ENCODE results near the gene MRC2.

MRC2 gene

GRCh38 chr17:62681061-62681938 lies 53.8 kb downstream of the MRC2 start:
- no peak for ATAC-seq
- TF ChIP-seq TOX (CRISPR knock-in tag; IDR thresholded peaks at IDR 0.05; ENCODE audit: borderline replicate concordance) (no peak), CSDC2 (CRISPR knock-in tag; IDR thresholded peaks at IDR 0.05) (no peak), POU6F1 (CRISPR knock-in tag; IDR thresholded peaks at IDR 0.05; ENCODE audit: borderline replicate concordance, low read depth) (no peak), OSR1 (CRISPR knock-in tag; IDR thresholded peaks at IDR 0.05) (no peak), ISL1 (CRISPR knock-in tag; IDR thresholded peaks at IDR 0.05) (no peak), BACH2 (CRISPR knock-in tag; IDR thresholded peaks at IDR 0.05; ENCODE audit: borderline replicate concordance) (no peak), ZFP3 (CRISPR knock-in tag; IDR thresholded peaks at IDR 0.05) (no peak), ZNF8 (CRISPR knock-in tag; IDR thresholded peaks at IDR 0.05) (no peak), PPARA (CRISPR knock-in tag; IDR thresholded peaks at IDR 0.05; ENCODE audit: borderline replicate concordance) (no peak), ARNTL (CRISPR knock-in tag; IDR thresholded peaks at IDR 0.05; ENCODE audit: borderline replicate concordance, low read depth) (no peak), TCF4 (CRISPR knock-in tag; IDR thresholded peaks at IDR 0.05; ENCODE audit: borderline replicate concordance) (no peak), ZNF70 (CRISPR knock-in tag; IDR thresholded peaks at IDR 0.05) (no peak), ZNF565 (CRISPR knock-in tag; conservative IDR thresholded peaks at IDR 0.05; ENCODE audit: low read depth) (no peak), ESRRG (CRISPR knock-in tag; IDR thresholded peaks at IDR 0.05) (no peak), PATZ1 (CRISPR knock-in tag; IDR thresholded peaks at IDR 0.05; ENCODE audit: borderline replicate concordance) (no peak), ZFP30 (CRISPR knock-in tag; IDR thresholded peaks at IDR 0.05) (no peak), GLIS3 (CRISPR knock-in tag; IDR thresholded peaks at IDR 0.05) (no peak), ZC3H10 (CRISPR knock-in tag; IDR thresholded peaks at IDR 0.05) (no peak)
- TF ChIP-seq, protein P1, sequence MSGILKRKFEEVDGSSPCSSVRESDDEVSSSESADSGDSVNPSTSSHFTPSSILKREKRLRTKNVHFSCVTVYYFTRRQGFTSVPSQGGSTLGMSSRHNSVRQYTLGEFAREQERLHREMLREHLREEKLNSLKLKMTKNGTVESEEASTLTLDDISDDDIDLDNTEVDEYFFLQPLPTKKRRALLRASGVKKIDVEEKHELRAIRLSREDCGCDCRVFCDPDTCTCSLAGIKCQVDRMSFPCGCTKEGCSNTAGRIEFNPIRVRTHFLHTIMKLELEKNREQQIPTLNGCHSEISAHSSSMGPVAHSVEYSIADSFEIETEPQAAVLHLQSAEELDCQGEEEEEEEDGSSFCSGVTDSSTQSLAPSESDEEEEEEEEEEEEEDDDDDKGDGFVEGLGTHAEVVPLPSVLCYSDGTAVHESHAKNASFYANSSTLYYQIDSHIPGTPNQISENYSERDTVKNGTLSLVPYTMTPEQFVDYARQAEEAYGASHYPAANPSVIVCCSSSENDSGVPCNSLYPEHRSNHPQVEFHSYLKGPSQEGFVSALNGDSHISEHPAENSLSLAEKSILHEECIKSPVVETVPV (CRISPR knock-in tag; IDR thresholded peaks at IDR 0.05) = no peak

GRCh38 chr17:62681939-62682381 lies 54.5 kb downstream of the MRC2 start:
- TF ChIP-seq, protein P1 (CRISPR knock-in tag; IDR thresholded peaks at IDR 0.05) = no peak
- no peak for TF ChIP-seq PPARA (CRISPR knock-in tag; IDR thresholded peaks at IDR 0.05; ENCODE audit: borderline replicate concordance)
- ATAC-seq = no peak; the same call in 2 of the 3 replicates

- no peak for ATAC-seq
- TF ChIP-seq ESRRG (CRISPR knock-in tag; IDR thresholded peaks at IDR 0.05) = no peak
- no peak for TF ChIP-seq ZFP30 (CRISPR knock-in tag; IDR thresholded peaks at IDR 0.05)
- no peak for TF ChIP-seq ZNF8 (CRISPR knock-in tag; IDR thresholded peaks at IDR 0.05)
- TF ChIP-seq ARNTL (CRISPR knock-in tag; IDR thresholded peaks at IDR 0.05; ENCODE audit: borderline replicate concordance, low read depth) = no peak
- TF ChIP-seq SNAI2 (CRISPR knock-in tag; IDR thresholded peaks at IDR 0.05) = no peak
- no peak for TF ChIP-seq PATZ1 (CRISPR knock-in tag; IDR thresholded peaks at IDR 0.05; ENCODE audit: borderline replicate concordance)
- TF ChIP-seq, protein P2, sequence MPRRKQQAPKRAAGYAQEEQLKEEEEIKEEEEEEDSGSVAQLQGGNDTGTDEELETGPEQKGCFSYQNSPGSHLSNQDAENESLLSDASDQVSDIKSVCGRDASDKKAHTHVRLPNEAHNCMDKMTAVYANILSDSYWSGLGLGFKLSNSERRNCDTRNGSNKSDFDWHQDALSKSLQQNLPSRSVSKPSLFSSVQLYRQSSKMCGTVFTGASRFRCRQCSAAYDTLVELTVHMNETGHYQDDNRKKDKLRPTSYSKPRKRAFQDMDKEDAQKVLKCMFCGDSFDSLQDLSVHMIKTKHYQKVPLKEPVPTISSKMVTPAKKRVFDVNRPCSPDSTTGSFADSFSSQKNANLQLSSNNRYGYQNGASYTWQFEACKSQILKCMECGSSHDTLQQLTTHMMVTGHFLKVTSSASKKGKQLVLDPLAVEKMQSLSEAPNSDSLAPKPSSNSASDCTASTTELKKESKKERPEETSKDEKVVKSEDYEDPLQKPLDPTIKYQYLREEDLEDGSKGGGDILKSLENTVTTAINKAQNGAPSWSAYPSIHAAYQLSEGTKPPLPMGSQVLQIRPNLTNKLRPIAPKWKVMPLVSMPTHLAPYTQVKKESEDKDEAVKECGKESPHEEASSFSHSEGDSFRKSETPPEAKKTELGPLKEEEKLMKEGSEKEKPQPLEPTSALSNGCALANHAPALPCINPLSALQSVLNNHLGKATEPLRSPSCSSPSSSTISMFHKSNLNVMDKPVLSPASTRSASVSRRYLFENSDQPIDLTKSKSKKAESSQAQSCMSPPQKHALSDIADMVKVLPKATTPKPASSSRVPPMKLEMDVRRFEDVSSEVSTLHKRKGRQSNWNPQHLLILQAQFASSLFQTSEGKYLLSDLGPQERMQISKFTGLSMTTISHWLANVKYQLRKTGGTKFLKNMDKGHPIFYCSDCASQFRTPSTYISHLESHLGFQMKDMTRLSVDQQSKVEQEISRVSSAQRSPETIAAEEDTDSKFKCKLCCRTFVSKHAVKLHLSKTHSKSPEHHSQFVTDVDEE (CRISPR knock-in tag; IDR thresholded peaks at IDR 0.05) = no peak
- TF ChIP-seq ZNF70 (CRISPR knock-in tag; IDR thresholded peaks at IDR 0.05) = no peak
- no peak for TF ChIP-seq OSR1 (CRISPR knock-in tag; IDR thresholded peaks at IDR 0.05)
- no peak for TF ChIP-seq TCF4 (CRISPR knock-in tag; IDR thresholded peaks at IDR 0.05; ENCODE audit: borderline replicate concordance)
- TF ChIP-seq, protein P1 (CRISPR knock-in tag; IDR thresholded peaks at IDR 0.05) = no peak
- TF ChIP-seq ZFP3 (CRISPR knock-in tag; IDR thresholded peaks at IDR 0.05) = no peak
- no peak for TF ChIP-seq ISL1 (CRISPR knock-in tag; IDR thresholded peaks at IDR 0.05)
- TF ChIP-seq TOX (CRISPR knock-in tag; IDR thresholded peaks at IDR 0.05; ENCODE audit: borderline replicate concordance) = no peak
- no peak for TF ChIP-seq BACH2 (CRISPR knock-in tag; IDR thresholded peaks at IDR 0.05; ENCODE audit: borderline replicate concordance)
These were observed 56.7 kb downstream of the MRC2 start for GRCh38 chr17:62684179-62684578.

Data from SK-N-SH treated with all-trans-retinoic acid at 6 μM for 48 hours (cell line).